Hypothalamus (tissue), 51 donors: ENCODE data around the gene KCNJ10.

Experiments
- DNase-seq, 51 donors: peaks; one replicate each; lab custom pipeline; 2025; lab: John Stamatoyannopoulos, UW

The KCNJ10 gene

DNA sequence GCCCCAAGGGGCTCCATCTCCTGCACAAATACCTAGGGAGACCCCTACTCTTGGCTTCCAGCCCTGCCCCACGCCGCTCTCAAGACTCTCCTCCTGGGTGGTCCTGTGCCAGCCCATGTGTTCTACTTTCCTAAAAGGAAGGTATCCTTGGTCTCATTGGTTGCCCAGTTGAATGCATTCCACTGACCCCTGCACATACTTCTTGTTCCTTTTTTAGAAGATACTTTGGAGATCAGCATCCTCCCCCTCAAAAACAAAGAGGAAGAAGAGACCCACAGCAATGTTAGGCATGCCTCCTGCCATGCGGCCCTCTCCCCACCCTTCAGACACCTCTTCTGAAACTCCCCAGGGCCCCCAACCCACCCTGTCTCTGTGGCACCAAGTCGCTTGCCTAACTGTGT is 120.0 kb downstream of the KCNJ10 start:
- DNase-seq, result no peak

- DNase-seq, result no peak
Observed at GRCh38 chr1:159949123-159949522, 120.8 kb downstream of the KCNJ10 start.
